Motor neuron (in vitro differentiated cells): ENCODE results near the gene SFI1. TPM values are rescaled to one million over a fixed set of nuclear protein-coding genes. Genes with fewer than 3 reads are reported as not detected.
"Not testable (repeated sequence)": the region's sequence is repeated elsewhere in the genome, so short reads cannot be mapped to it uniquely, and the experiment has no call there.

Experiments used
- ATAC-seq, 8 experiments: fragments of 200-7000 bp; cut with Tn5 transposase; replicated peaks in 6 of 8; 2 replicates each; pipeline ENCODE4 v1.8.0; 2021; ENCODE audit warnings: mild to moderate bottlenecking in 8 of 8, moderate library complexity in 8 of 8
- H3K27ac ChIP-seq, 2 donors: fragments of 250-450 bp; sonication (Bioruptor Pico); 2 replicates each; pipeline ENCODE4 v1.9.0; 2021; ENCODE audit warnings: antibody characterized with exemption in 2 of 2, mild to moderate bottlenecking in 2 of 2, moderate library complexity in 1 of 2
- H3K4me1 ChIP-seq, 2 donors: fragments of 250-450 bp; sonication (Bioruptor Pico); replicated peaks in 1 of 2; 2 replicates each; pipeline ENCODE4 v1.6.1; 2021; ENCODE audit warnings: antibody characterized with exemption in 2 of 2, mild to moderate bottlenecking in 2 of 2, moderate library complexity in 1 of 2
- H3K4me3 ChIP-seq, 5 donors: fragments of 250-450 bp; sonication (Bioruptor Pico); 2 replicates each; pipeline ENCODE4 v1.9.0; 2021; ENCODE audit warnings: antibody characterized with exemption in 5 of 5, mild to moderate bottlenecking in 5 of 5, moderate library complexity in 4 of 5
- WGBS, 10 experiments: fragments of 450-650 bp; shearing (Covaris generic); methylation state at CpG; one replicate each; pipeline ENCODE4 v1.0.0; 2022; 5-methylcytosine and 5-hydroxymethylcytosine counted together
- in situ Hi-C, 9 experiments: fragments of 400-800 bp; cut with MboI; loops; one replicate each; pipeline ENCODE4 v1.15.0; 2021; ENCODE audit warnings: low sequenced_read_pairs in 9 of 9, low pct_unique_long_range_greater_than_20kb in 2 of 9; ENCODE audit not compliant: unreplicated experiment in 9 of 9
- total RNA-seq, 8 experiments: library from RNA; unstranded; fragments of 300-600 nt; gene quantifications; 2 replicates each; pipeline versions ENCODE4 v1.2.3 to v1.2.4, GENCODE V29; 2022

SFI1 gene
- total RNA-seq: 10 to 100 TPM in 7 of 8 experiments, 1 to 10 TPM in 1; 5.2 to 23.1 (median 14.4) TPM

- Histone ChIP-seq H3K4me3 (peak within 1 kb of the TSS; percentile 52 to 99 (median 72)), H3K27ac (peak within 1 kb of the TSS; percentile 74 to 79), H3K4me1 (peaks cover 6 to 7% of the 10 kb centered on the region in 2 donors)
- in situ Hi-C loops: no loop called here
- 0 to 19% (median 0%) methylated on average over 3 to 14 of the region's 70 CpGs; no CpG with 5 or more reads in 3 of the 10 experiments for WGBS, 10 experiments
- ATAC-seq: peak; percentile 95 to 98 (median 98)
Observed at GRCh38 chr22:31496007-31496734, at the start of gene SFI1. TSS of gene SFI1 (plus strand) at chr22:31496536. CDS start at chr22:31508285, 11,749 bp downstream.

GRCh38 chr22:31446767-31447166 lies 49.6 kb upstream of the SFI1 start:
- Histone ChIP-seq H3K4me1 (no peaks in the 10 kb centered on the region), H3K4me3 (no peak overlapping the region), H3K27ac (no peak overlapping the region)
- in situ Hi-C loops: no loop called here
- ATAC-seq: no peak
- 79 to 100% (median 98%) methylated on average over 1 to 2 of the region's 2 CpGs for WGBS, 10 experiments

GRCh38 chr22:31447337-31447736 lies 49.0 kb upstream of the SFI1 start:
- ATAC-seq: no peak
- WGBS, 10 experiments: 82 to 100% (median 98%) methylated on average over 1 to 3 of the region's 3 CpGs; no CpG with 5 or more reads in 2 of the 10 experiments
- Histone ChIP-seq H3K4me1 (no peaks in the 10 kb centered on the region), H3K27ac (no peak overlapping the region), H3K4me3 (no peak overlapping the region)
- in situ Hi-C loops: no loop called here

GRCh38 chr22:31448382-31448781 lies 48.0 kb upstream of the SFI1 start:
- no peak overlapping the region for H3K27ac ChIP-seq
- H3K4me1 ChIP-seq: no peaks in the 10 kb centered on the region
- in situ Hi-C loops: no loop called here
- 80 to 100% (median 100%) methylated on average over 1 to 2 of the region's 2 CpGs; no CpG with 5 or more reads in 1 of the 10 experiments for WGBS, 10 experiments
- H3K4me3 ChIP-seq: no peak overlapping the region
- peak in 1 of 8 experiments; percentile 14 for ATAC-seq

- no peak overlapping the region for H3K4me3 ChIP-seq
- no peak for ATAC-seq
- in situ Hi-C loops: no loop called here
- H3K27ac ChIP-seq: no peak overlapping the region
- H3K4me1 ChIP-seq: no peaks in the 10 kb centered on the region
- 76 to 100% (median 91%) methylated on average over 1 to 4 of the region's 4 CpGs; no CpG with 5 or more reads in 6 of the 10 experiments for WGBS, 10 experiments
Observed at GRCh38 chr22:31449506-31449905, 46.8 kb upstream of the SFI1 start.

- WGBS, 10 experiments: 38 to 100% (median 78%) methylated on average over 1 to 5 of the region's 5 CpGs; no CpG with 5 or more reads in 2 of the 10 experiments
- Histone ChIP-seq H3K4me3 (no peak overlapping the region), H3K27ac (no peak overlapping the region), H3K4me1 (no peaks in the 10 kb centered on the region)
- ATAC-seq: peak in 4 of 8 experiments; percentile 23 to 80 (median 78)
- in situ Hi-C loops: no loop called here
Observed at GRCh38 chr22:31451709-31452571, 44.4 kb upstream of the SFI1 start.

- H3K27ac ChIP-seq: no peak overlapping the region
- in situ Hi-C loops: no loop called here
- H3K4me1 ChIP-seq: no peaks in the 10 kb centered on the region
- 80 to 100% (median 100%) methylated on average over 1 to 3 of the region's 3 CpGs; no CpG with 5 or more reads in 2 of the 10 experiments for WGBS, 10 experiments
- no peak overlapping the region for H3K4me3 ChIP-seq
- no peak for ATAC-seq
Observed at GRCh38 chr22:31461699-31462098, 34.6 kb upstream of the SFI1 start.

- no peaks in the 10 kb centered on the region for H3K4me1 ChIP-seq
- in situ Hi-C loops: no loop called here
- WGBS, 10 experiments: 46 to 100% (median 91%) methylated on average over 1 to 2 of the region's 2 CpGs; no CpG with 5 or more reads in 1 of the 10 experiments
- no peak overlapping the region for H3K4me3 ChIP-seq
- no peak overlapping the region for H3K27ac ChIP-seq
- peak in 1 of 8 experiments; percentile 54 for ATAC-seq
Observed at GRCh38 chr22:31465307-31465706, 31.0 kb upstream of the SFI1 start.

GRCh38 chr22:31474743-31475142 lies 21.6 kb upstream of the SFI1 start:
- no peak overlapping the region for H3K27ac ChIP-seq
- no peak overlapping the region for H3K4me3 ChIP-seq
- 100% methylated on average over 1 to 2 of the region's 2 CpGs for WGBS, 10 experiments
- in situ Hi-C loops: no loop called here
- H3K4me1 ChIP-seq: no peaks in the 10 kb centered on the region
- ATAC-seq: no peak

GRCh38 chr22:31475800-31476199 lies 20.5 kb upstream of the SFI1 start:
- H3K27ac ChIP-seq: no peak overlapping the region
- no peak overlapping the region for H3K4me3 ChIP-seq
- in situ Hi-C loops: no loop called here
- 77 to 100% (median 100%) methylated on average over 1 to 3 of the region's 3 CpGs; no CpG with 5 or more reads in 3 of the 10 experiments for WGBS, 10 experiments
- H3K4me1 ChIP-seq: no peaks in the 10 kb centered on the region
- ATAC-seq: no peak

- WGBS, 10 experiments: 80 to 100% (median 96%) methylated on average over 1 to 4 of the region's 4 CpGs; no CpG with 5 or more reads in 1 of the 10 experiments
- H3K4me1 ChIP-seq: no peaks in the 10 kb centered on the region
- H3K27ac ChIP-seq: no peak overlapping the region
- ATAC-seq: no peak
- H3K4me3 ChIP-seq: no peak overlapping the region
- in situ Hi-C loops: no loop called here
Observed at GRCh38 chr22:31477329-31477728, 19.0 kb upstream of the SFI1 start.

- Histone ChIP-seq H3K27ac (no peak overlapping the region), H3K4me3 (no peak overlapping the region), H3K4me1 (no peaks in the 10 kb centered on the region)
- WGBS, 10 experiments: 80 to 100% (median 93%) methylated on average over 1 to 3 of the region's 3 CpGs; no CpG with 5 or more reads in 3 of the 10 experiments
- ATAC-seq: no peak
- in situ Hi-C loops: no loop called here
Observed at GRCh38 chr22:31481129-31481528, 15.2 kb upstream of the SFI1 start.

GRCh38 chr22:31482470-31482869 lies 13.9 kb upstream of the SFI1 start:
- WGBS, 10 experiments: 82 to 100% (median 97%) methylated on average over 1 to 5 of the region's 8 CpGs; no CpG with 5 or more reads in 2 of the 10 experiments
- in situ Hi-C loops, H3K27ac ChIP-seq, ATAC-seq, H3K4me3 ChIP-seq, H3K4me1 ChIP-seq: not testable (repeated sequence)
